ENCODE data around the gene CCDC50. TPM values are rescaled to one million over a fixed set of nuclear protein-coding genes. Genes with fewer than 3 reads are reported as not detected.

The CCDC50 gene
- total RNA-seq, 5 donors from 2014 or later (not counting 1 experiment from before 2014, with no cell fraction given): 4.0 to 9.7 (median 9.7) TPM

- H3K27ac ChIP-seq (ENCODE audit: low read length): no peak overlapping the region
- ATAC-seq (replicated peaks in 1 of 4) (no peak), DNase-seq (no peak)
- Mint-ChIP-seq H3K27ac (no peak overlapping the region), H3K36me3 (no peaks in the 10 kb centered on the region), H3K27me3 (no peaks in the 10 kb centered on the region), H3K4me1 (no peaks in the 10 kb centered on the region), H3K9me3 (peaks cover 0 to 5% (median 3%) of the 10 kb centered on the region in 3 donors), H3K4me3 (no peak overlapping the region)
- 98% methylated on average over 4 of the region's 12 CpGs for WGBS (ENCODE audit: insufficient coverage)
- H3K4me3 ChIP-seq (ENCODE audit: control insufficient read depth in 1 of 2, extremely low read depth in 1 of 2, low read length in 1 of 2): no peak overlapping the region
- ChIA-PET POLR2A (interaction anchor here in 1 of 2 donors (0.7 kb wide), 1 partner anchor 662 kb away, joined by 3 read pairs; no protein-coding TSS in a partner anchor), CTCF (no interaction called here)
- no peaks in the 10 kb centered on the region for H3K4me1 ChIP-seq (ENCODE audit: control insufficient read depth in 1 of 2, extremely low read depth in 1 of 2, insufficient read depth in 2 of 2, low read length in 2 of 2)
- H3K9me3 ChIP-seq: no peaks in the 10 kb centered on the region
- H3K36me3 ChIP-seq (ENCODE audit: control insufficient read depth in 2 of 2, extremely low read depth in 1 of 2, insufficient read depth in 1 of 2, low read length in 1 of 2): no peaks in the 10 kb centered on the region
- no peaks in the 10 kb centered on the region for H3K27me3 ChIP-seq (replicated peaks in 1 of 2; ENCODE audit: control insufficient read depth in 2 of 2, extremely low read depth in 1 of 2, insufficient read depth in 2 of 2, low read length in 1 of 2)
Measured at GRCh38 chr3:191401775-191402357, 72.7 kb downstream of the CCDC50 start.

GRCh38 chr3:191409791-191410359 is 80.7 kb downstream of the CCDC50 start:
- no peak overlapping the region for H3K4me3 ChIP-seq (ENCODE audit: control insufficient read depth in 1 of 2, extremely low read depth in 1 of 2, low read length in 1 of 2)
- no peaks in the 10 kb centered on the region for H3K27me3 Mint-ChIP-seq
- no peaks in the 10 kb centered on the region for H3K27me3 ChIP-seq (replicated peaks in 1 of 2; ENCODE audit: control insufficient read depth in 2 of 2, extremely low read depth in 1 of 2, insufficient read depth in 2 of 2, low read length in 1 of 2)
- POLR2A ChIA-PET: no interaction called here
- WGBS (ENCODE audit: insufficient coverage): no CpG with 5 or more reads among the region's 3 CpGs
- H3K9me3 Mint-ChIP-seq: peaks cover 6 to 13% (median 10%) of the 10 kb centered on the region in 3 donors
- no peaks in the 10 kb centered on the region for H3K9me3 ChIP-seq
- H3K36me3 Mint-ChIP-seq: no peaks in the 10 kb centered on the region
- H3K36me3 ChIP-seq (ENCODE audit: control insufficient read depth in 2 of 2, extremely low read depth in 1 of 2, insufficient read depth in 1 of 2, low read length in 1 of 2): no peaks in the 10 kb centered on the region
- no peak overlapping the region for H3K4me3 Mint-ChIP-seq
- H3K27ac ChIP-seq (ENCODE audit: low read length): no peak overlapping the region
- H3K4me1 ChIP-seq (ENCODE audit: control insufficient read depth in 1 of 2, extremely low read depth in 1 of 2, insufficient read depth in 2 of 2, low read length in 2 of 2): no peaks in the 10 kb centered on the region
- CTCF ChIA-PET: no interaction called here
- H3K4me1 Mint-ChIP-seq: no peaks in the 10 kb centered on the region
- H3K27ac Mint-ChIP-seq: no peak overlapping the region
- no peak for ATAC-seq (replicated peaks in 1 of 4)
- DNase-seq: no peak

- Histone ChIP-seq H3K27me3 (replicated peaks in 1 of 2; ENCODE audit: control insufficient read depth in 2 of 2, extremely low read depth in 1 of 2, insufficient read depth in 2 of 2, low read length in 1 of 2) (no peaks in the 10 kb centered on the region), H3K4me3 (ENCODE audit: control insufficient read depth in 1 of 2, extremely low read depth in 1 of 2, low read length in 1 of 2) (no peak overlapping the region), H3K4me1 (ENCODE audit: control insufficient read depth in 1 of 2, extremely low read depth in 1 of 2, insufficient read depth in 2 of 2, low read length in 2 of 2) (no peaks in the 10 kb centered on the region), H3K9me3 (no peaks in the 10 kb centered on the region), H3K27ac (ENCODE audit: low read length) (no peak overlapping the region), H3K36me3 (ENCODE audit: control insufficient read depth in 2 of 2, extremely low read depth in 1 of 2, insufficient read depth in 1 of 2, low read length in 1 of 2) (no peaks in the 10 kb centered on the region)
- Mint-ChIP-seq H3K27ac (no peak overlapping the region), H3K4me1 (no peaks in the 10 kb centered on the region), H3K27me3 (peaks cover 0 to 1% of the 10 kb centered on the region in 2 donors), H3K9me3 (peaks cover 4 to 13% (median 7%) of the 10 kb centered on the region in 3 donors), H3K36me3 (no peaks in the 10 kb centered on the region), H3K4me3 (no peak overlapping the region)
- ChIA-PET CTCF (no interaction called here), POLR2A (no interaction called here)
- DNase-seq (no peak), ATAC-seq (replicated peaks in 1 of 4) (no peak)
- WGBS (ENCODE audit: insufficient coverage): 83% methylated on average over 1 of the region's 1 CpG
Measured at GRCh38 chr3:191412759-191413158, 83.6 kb downstream of the CCDC50 start.

- no peak for DNase-seq
- Mint-ChIP-seq H3K27me3 (peaks cover 0 to 1% of the 10 kb centered on the region in 2 donors), H3K36me3 (no peaks in the 10 kb centered on the region)
Measured at GRCh38 chr3:191414286-191414685, 85.1 kb downstream of the CCDC50 start.

GRCh38 chr3:191414732-191415131 is 85.5 kb downstream of the CCDC50 start:
- peaks cover 0 to 1% of the 10 kb centered on the region in 2 donors for H3K27me3 Mint-ChIP-seq

More at GRCh38 chr3:191414286-191414685, 85.1 kb downstream of the CCDC50 start:
- H3K9me3 Mint-ChIP-seq: peaks cover 4 to 13% (median 7%) of the 10 kb centered on the region in 3 donors
- ChIA-PET POLR2A (no interaction called here), CTCF (no interaction called here)
- Histone ChIP-seq H3K27me3 (replicated peaks in 1 of 2; ENCODE audit: control insufficient read depth in 2 of 2, extremely low read depth in 1 of 2, insufficient read depth in 2 of 2, low read length in 1 of 2) (no peaks in the 10 kb centered on the region), H3K9me3 (no peaks in the 10 kb centered on the region), H3K27ac (ENCODE audit: low read length) (no peak overlapping the region), H3K4me1 (ENCODE audit: control insufficient read depth in 1 of 2, extremely low read depth in 1 of 2, insufficient read depth in 2 of 2, low read length in 2 of 2) (no peaks in the 10 kb centered on the region), H3K36me3 (ENCODE audit: control insufficient read depth in 2 of 2, extremely low read depth in 1 of 2, insufficient read depth in 1 of 2, low read length in 1 of 2) (no peaks in the 10 kb centered on the region), H3K4me3 (ENCODE audit: control insufficient read depth in 1 of 2, extremely low read depth in 1 of 2, low read length in 1 of 2) (no peak overlapping the region)
- no peak for ATAC-seq (replicated peaks in 1 of 4)
- WGBS (ENCODE audit: insufficient coverage): no CpG with 5 or more reads among the region's 2 CpGs
- no peak overlapping the region for H3K27ac Mint-ChIP-seq
- H3K4me1 Mint-ChIP-seq: no peaks in the 10 kb centered on the region
- no peak overlapping the region for H3K4me3 Mint-ChIP-seq

GRCh38 chr3:191415566-191415965 is 86.4 kb downstream of the CCDC50 start:
- no peaks in the 10 kb centered on the region for H3K36me3 ChIP-seq (ENCODE audit: control insufficient read depth in 2 of 2, extremely low read depth in 1 of 2, insufficient read depth in 1 of 2, low read length in 1 of 2)
- H3K9me3 ChIP-seq: no peaks in the 10 kb centered on the region
- ATAC-seq (replicated peaks in 1 of 4) (no peak), DNase-seq (no peak)
- Mint-ChIP-seq H3K9me3 (peaks cover 2 to 5% (median 3%) of the 10 kb centered on the region in 3 donors), H3K4me1 (no peaks in the 10 kb centered on the region), H3K36me3 (no peaks in the 10 kb centered on the region), H3K27me3 (peaks cover 1 to 5% of the 10 kb centered on the region in 2 donors), H3K27ac (no peak overlapping the region), H3K4me3 (no peak overlapping the region)
- no peak overlapping the region for H3K4me3 ChIP-seq (ENCODE audit: control insufficient read depth in 1 of 2, extremely low read depth in 1 of 2, low read length in 1 of 2)
- 90% methylated on average over 5 of the region's 9 CpGs for WGBS (ENCODE audit: insufficient coverage)
- no peak overlapping the region for H3K27ac ChIP-seq (ENCODE audit: low read length)
- POLR2A ChIA-PET: no interaction called here
- CTCF ChIA-PET: no interaction called here
- no peaks in the 10 kb centered on the region for H3K4me1 ChIP-seq (ENCODE audit: control insufficient read depth in 1 of 2, extremely low read depth in 1 of 2, insufficient read depth in 2 of 2, low read length in 2 of 2)
- no peaks in the 10 kb centered on the region for H3K27me3 ChIP-seq (replicated peaks in 1 of 2; ENCODE audit: control insufficient read depth in 2 of 2, extremely low read depth in 1 of 2, insufficient read depth in 2 of 2, low read length in 1 of 2)

More at GRCh38 chr3:191414732-191415131, 85.5 kb downstream of the CCDC50 start:
- DNase-seq (no peak), ATAC-seq (replicated peaks in 1 of 4) (no peak)
- H3K27me3 ChIP-seq (replicated peaks in 1 of 2; ENCODE audit: control insufficient read depth in 2 of 2, extremely low read depth in 1 of 2, insufficient read depth in 2 of 2, low read length in 1 of 2): no peaks in the 10 kb centered on the region
- peaks cover 4 to 11% (median 6%) of the 10 kb centered on the region in 3 donors for H3K9me3 Mint-ChIP-seq
- H3K4me3 Mint-ChIP-seq: no peak overlapping the region
- ChIA-PET POLR2A (no interaction called here), CTCF (no interaction called here)
- H3K27ac ChIP-seq (ENCODE audit: low read length): no peak overlapping the region
- H3K36me3 Mint-ChIP-seq: no peaks in the 10 kb centered on the region
- no peaks in the 10 kb centered on the region for H3K4me1 ChIP-seq (ENCODE audit: control insufficient read depth in 1 of 2, extremely low read depth in 1 of 2, insufficient read depth in 2 of 2, low read length in 2 of 2)
- no peaks in the 10 kb centered on the region for H3K9me3 ChIP-seq
- no CpG with 5 or more reads among the region's 1 CpG for WGBS (ENCODE audit: insufficient coverage)
- no peaks in the 10 kb centered on the region for H3K36me3 ChIP-seq (ENCODE audit: control insufficient read depth in 2 of 2, extremely low read depth in 1 of 2, insufficient read depth in 1 of 2, low read length in 1 of 2)
- no peaks in the 10 kb centered on the region for H3K4me1 Mint-ChIP-seq
- no peak overlapping the region for H3K4me3 ChIP-seq (ENCODE audit: control insufficient read depth in 1 of 2, extremely low read depth in 1 of 2, low read length in 1 of 2)
- H3K27ac Mint-ChIP-seq: no peak overlapping the region

Data from T-cell (primary cell).